ENCODE results near the gene MEX3D.
A peak's percentile ranks its signal among the peaks of the same experiment; 100 is the strongest.

Gene MEX3D

DNA sequence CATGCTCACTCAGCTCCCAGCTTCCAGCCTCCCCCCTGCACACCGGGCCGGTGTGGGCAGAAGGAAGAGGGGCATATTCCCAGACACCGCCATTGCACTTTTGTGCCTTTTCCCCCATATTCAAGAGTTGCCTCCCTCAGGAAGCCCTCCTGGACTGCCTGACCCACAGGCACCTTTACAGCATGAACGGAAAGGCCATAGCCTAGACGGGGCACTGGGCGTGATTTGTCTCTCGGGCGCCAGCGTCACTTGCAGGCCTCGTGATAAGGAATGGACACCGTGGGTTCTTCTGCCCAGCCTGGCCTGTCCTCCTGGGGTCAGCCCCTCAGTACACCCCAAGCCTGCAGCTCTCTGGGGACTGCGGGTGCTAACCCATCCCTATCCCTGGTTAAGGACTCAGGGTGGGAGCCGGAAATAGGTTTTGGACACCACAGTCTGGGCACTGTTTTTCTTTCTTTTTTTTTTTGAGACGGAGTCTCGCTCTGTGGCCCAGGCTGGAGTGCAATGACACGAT lies 38.1 kb upstream of the MEX3D start:
- peak overlapping the region; percentile 95 for H3K4me3 ChIP-seq (ENCODE audit: low read depth, low read length, poor library complexity, severe bottlenecking)
- peaks cover 34% of the 10 kb centered on the region for H3K79me2 ChIP-seq (ENCODE audit: insufficient read depth, low read length)
- H3K9me3 ChIP-seq (ENCODE audit: low read length) = no peaks in the 10 kb centered on the region
- no peaks in the 10 kb centered on the region for H3K9me2 ChIP-seq (ENCODE audit: low read depth, low read length)
- peak overlapping the region; percentile 79 for H3K4me2 ChIP-seq (ENCODE audit: low read length)
- H4K20me1 ChIP-seq (ENCODE audit: insufficient read depth, low read length) = no peaks in the 10 kb centered on the region
- peak overlapping the region; percentile 93 for H3K27ac ChIP-seq (ENCODE audit: low read depth, low read length, poor library complexity, severe bottlenecking)
- TF ChIP-seq, protein P1, sequence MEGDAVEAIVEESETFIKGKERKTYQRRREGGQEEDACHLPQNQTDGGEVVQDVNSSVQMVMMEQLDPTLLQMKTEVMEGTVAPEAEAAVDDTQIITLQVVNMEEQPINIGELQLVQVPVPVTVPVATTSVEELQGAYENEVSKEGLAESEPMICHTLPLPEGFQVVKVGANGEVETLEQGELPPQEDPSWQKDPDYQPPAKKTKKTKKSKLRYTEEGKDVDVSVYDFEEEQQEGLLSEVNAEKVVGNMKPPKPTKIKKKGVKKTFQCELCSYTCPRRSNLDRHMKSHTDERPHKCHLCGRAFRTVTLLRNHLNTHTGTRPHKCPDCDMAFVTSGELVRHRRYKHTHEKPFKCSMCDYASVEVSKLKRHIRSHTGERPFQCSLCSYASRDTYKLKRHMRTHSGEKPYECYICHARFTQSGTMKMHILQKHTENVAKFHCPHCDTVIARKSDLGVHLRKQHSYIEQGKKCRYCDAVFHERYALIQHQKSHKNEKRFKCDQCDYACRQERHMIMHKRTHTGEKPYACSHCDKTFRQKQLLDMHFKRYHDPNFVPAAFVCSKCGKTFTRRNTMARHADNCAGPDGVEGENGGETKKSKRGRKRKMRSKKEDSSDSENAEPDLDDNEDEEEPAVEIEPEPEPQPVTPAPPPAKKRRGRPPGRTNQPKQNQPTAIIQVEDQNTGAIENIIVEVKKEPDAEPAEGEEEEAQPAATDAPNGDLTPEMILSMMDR (IDR thresholded peaks at IDR 0.05; ENCODE audit: low read length) = peak; percentile 0; the same call in 1 of the 2 replicates
- TF ChIP-seq EZH2 (IDR thresholded peaks at IDR 0.05; ENCODE audit: borderline replicate concordance, low read length) = no peak
- H3K4me1 ChIP-seq (ENCODE audit: insufficient read depth, low read length, severe bottlenecking) = peaks cover 50% of the 10 kb centered on the region
- H3K9ac ChIP-seq (ENCODE audit: low read length) = peak overlapping the region; percentile 67
- H3K27me3 ChIP-seq (ENCODE audit: insufficient read depth, low read length) = no peaks in the 10 kb centered on the region
- peaks cover 21% of the 10 kb centered on the region; the same call in 1 of the 2 replicates for H3F3A ChIP-seq (ENCODE audit: insufficient read depth, low read length)
- H2AFZ ChIP-seq (ENCODE audit: low read length) = no peak overlapping the region
- H3K36me3 ChIP-seq (ENCODE audit: insufficient read depth, low read length) = peaks cover 44% of the 10 kb centered on the region

DNA sequence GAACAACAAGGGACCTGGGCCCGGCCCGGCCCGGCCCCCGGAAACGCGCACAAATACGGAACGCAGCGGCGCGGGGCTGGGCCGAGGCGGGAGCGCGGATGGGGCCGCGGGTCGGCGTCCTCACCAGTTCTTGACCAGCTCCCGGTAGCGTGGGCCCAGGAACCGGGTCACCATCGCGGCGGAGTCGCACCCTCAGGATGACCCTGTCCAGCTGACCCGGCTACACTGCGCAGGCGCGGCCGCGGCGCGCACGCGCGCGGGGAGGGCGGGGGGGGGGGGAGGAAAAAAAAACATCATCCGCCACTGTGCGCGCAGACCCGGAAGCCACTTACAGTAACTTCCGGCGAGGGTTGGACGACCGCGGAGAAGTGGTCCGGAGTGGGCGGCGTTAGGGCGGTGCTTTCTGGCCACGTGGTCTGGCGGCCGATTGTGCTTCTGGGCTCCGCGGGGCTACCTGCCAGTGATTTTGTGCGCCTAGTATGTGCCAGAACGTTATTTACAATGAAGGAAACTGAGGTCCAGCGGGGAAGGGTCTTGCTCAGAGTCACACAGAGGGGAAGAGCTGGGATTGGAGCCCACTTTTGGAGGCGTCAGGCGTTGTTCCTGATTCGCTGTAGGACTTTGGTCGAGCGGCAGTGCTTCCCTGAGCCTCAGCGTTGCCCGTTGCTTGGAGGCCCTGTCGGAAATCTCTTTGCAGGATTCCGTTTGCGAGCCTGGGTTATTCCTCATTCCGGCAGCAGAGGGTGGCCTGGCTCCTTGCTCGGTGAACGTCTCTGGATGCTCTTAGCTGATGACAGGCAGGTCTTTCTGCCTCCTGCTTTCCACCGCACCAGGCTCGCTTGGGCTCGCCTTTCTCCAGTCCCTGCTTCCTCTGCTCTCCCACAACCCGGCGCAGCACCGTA lies 37.4 kb upstream of the MEX3D start, which contains the start of gene UQCR11:
UQCR11 (minus strand) TSS at position 227 of the 902 bp plus-strand sequence; CDS start at position 174, 53 bp downstream.
- Histone ChIP-seq H3K36me3 (ENCODE audit: insufficient read depth, low read length) (peaks cover 37% of the 10 kb centered on the region), H3K4me1 (ENCODE audit: insufficient read depth, low read length, severe bottlenecking) (peaks cover 48% of the 10 kb centered on the region), H2AFZ (ENCODE audit: low read length) (no peak within 1 kb of the TSS), H3K4me3 (ENCODE audit: low read depth, low read length, poor library complexity, severe bottlenecking) (peak within 1 kb of the TSS; percentile 95), H3K4me2 (ENCODE audit: low read length) (peak within 1 kb of the TSS; percentile 83), H3F3A (ENCODE audit: insufficient read depth, low read length) (peaks cover 16% of the 10 kb centered on the region; the same call in 1 of the 2 replicates), H3K79me2 (ENCODE audit: insufficient read depth, low read length) (peaks cover 38% of the 10 kb centered on the region), H3K27ac (ENCODE audit: low read depth, low read length, poor library complexity, severe bottlenecking) (peak within 1 kb of the TSS; percentile 93), H4K20me1 (ENCODE audit: insufficient read depth, low read length) (no peaks in the 10 kb centered on the region), H3K9me2 (ENCODE audit: low read depth, low read length) (no peaks in the 10 kb centered on the region), H3K27me3 (ENCODE audit: insufficient read depth, low read length) (no peaks in the 10 kb centered on the region), H3K9me3 (ENCODE audit: low read length) (no peaks in the 10 kb centered on the region), H3K9ac (ENCODE audit: low read length) (peak within 1 kb of the TSS; percentile 88)
- TF ChIP-seq, protein P1 (IDR thresholded peaks at IDR 0.05; ENCODE audit: low read length) = peak; percentile 59
- no peak for TF ChIP-seq EZH2 (IDR thresholded peaks at IDR 0.05; ENCODE audit: borderline replicate concordance, low read length)

DNA sequence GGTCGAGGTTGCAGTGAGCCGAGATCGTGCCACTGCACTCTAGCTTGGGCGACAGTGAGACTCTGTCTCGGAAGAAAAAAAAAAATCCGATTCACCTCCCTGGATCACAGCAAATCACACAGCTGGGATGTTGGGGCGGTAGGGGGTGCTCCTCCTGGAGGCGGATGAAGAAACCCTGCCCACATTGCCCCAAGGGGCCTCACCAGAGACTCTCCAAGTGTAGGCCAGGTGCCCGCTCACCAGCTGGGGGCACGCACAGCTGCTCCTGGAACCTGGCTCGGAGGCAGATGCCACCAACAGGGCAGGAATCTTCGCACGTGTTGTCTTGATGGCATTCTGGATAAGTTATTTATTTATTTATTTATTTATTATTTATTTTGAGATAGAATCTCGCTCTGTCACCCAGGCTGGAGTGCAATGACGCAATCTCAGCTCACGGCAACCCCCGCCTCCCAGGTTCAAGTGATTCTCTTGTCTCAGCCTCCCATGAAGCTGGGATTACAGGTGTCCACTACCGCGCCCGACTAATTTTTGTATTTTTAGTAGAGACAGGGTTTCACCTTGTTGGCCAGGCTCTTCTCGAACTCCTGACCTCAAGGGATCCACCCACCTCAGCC lies 34.1 kb upstream of the MEX3D start:
- peaks cover 42% of the 10 kb centered on the region for H3K4me1 ChIP-seq (ENCODE audit: insufficient read depth, low read length, severe bottlenecking)
- no peak overlapping the region for H3K27ac ChIP-seq (ENCODE audit: low read depth, low read length, poor library complexity, severe bottlenecking)
- TF ChIP-seq, protein P1 (IDR thresholded peaks at IDR 0.05; ENCODE audit: low read length) = no peak
- TF ChIP-seq EZH2 (IDR thresholded peaks at IDR 0.05; ENCODE audit: borderline replicate concordance, low read length) = no peak
- no peak overlapping the region for H3K4me3 ChIP-seq (ENCODE audit: low read depth, low read length, poor library complexity, severe bottlenecking)
- H3K9me3 ChIP-seq (ENCODE audit: low read length) = no peaks in the 10 kb centered on the region
- 0 out of 2 replicates have a peak, but pooled peaks cover 2% of the 10 kb centered on the region for H3F3A ChIP-seq (ENCODE audit: insufficient read depth, low read length)
- H3K4me2 ChIP-seq (ENCODE audit: low read length) = no peak overlapping the region
- no peak overlapping the region for H2AFZ ChIP-seq (ENCODE audit: low read length)
- H3K36me3 ChIP-seq (ENCODE audit: insufficient read depth, low read length) = peaks cover 52% of the 10 kb centered on the region
- peaks cover 38% of the 10 kb centered on the region for H3K79me2 ChIP-seq (ENCODE audit: insufficient read depth, low read length)
- no peaks in the 10 kb centered on the region for H4K20me1 ChIP-seq (ENCODE audit: insufficient read depth, low read length)
- no peak overlapping the region for H3K9ac ChIP-seq (ENCODE audit: low read length)
- H3K27me3 ChIP-seq (ENCODE audit: insufficient read depth, low read length) = no peaks in the 10 kb centered on the region
- H3K9me2 ChIP-seq (ENCODE audit: low read depth, low read length) = no peaks in the 10 kb centered on the region

All from OCI-LY1 (cell line).